GM21576 (cell line): ENCODE data around the gene SCFD2.
"Not testable (repeated sequence)": the region's sequence is repeated elsewhere in the genome, so short reads cannot be mapped to it uniquely, and the experiment has no call there.

Experiments used
- ATAC-seq: cut with Tn5 transposase; IDR thresholded peaks from one replicate; pipeline ENCODE4 v1.9.1; 2021; ENCODE audit warnings: mild to moderate bottlenecking, moderate library complexity; ENCODE audit not compliant: unreplicated experiment

SCFD2 gene

DNA sequence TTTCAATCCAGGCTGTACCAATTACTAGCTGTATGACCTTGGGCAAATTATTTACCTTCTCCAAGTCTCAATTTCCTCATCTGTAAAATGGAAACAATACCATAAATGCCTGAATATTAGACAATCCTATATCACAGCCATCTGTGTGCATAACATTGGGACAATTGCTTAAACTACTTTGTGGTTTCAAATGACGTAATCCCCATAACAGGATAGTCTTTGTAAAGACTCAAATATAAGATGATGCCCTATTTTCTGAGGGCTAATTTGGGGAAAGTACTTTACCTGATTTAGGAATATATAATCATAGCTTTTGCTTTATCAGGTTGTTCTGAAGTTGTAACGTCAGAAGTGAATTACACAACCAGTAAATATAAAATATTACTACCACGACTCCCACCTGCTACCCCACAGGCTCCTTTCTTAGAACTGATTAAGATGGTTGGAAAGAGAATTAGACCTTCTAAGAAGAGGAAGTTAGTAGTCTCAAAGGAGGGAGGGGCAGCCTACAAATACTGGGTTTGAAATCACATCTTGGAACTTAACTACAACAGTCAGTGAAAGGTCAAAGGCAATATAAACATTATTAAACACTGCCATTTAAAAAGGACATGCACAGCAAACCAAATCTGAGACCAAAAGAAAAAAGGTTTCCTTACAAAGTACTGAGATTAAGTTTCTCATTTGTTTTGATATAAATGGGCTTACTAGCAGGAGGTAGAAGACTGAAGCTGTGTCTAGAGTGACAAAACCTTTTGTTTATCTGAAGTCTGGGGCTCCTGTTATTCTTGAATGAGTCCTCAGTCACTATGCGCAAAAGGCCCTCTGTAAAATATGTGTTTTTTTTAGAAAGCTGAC lies 215.0 kb downstream of the SCFD2 start:
- no peak for ATAC-seq

DNA sequence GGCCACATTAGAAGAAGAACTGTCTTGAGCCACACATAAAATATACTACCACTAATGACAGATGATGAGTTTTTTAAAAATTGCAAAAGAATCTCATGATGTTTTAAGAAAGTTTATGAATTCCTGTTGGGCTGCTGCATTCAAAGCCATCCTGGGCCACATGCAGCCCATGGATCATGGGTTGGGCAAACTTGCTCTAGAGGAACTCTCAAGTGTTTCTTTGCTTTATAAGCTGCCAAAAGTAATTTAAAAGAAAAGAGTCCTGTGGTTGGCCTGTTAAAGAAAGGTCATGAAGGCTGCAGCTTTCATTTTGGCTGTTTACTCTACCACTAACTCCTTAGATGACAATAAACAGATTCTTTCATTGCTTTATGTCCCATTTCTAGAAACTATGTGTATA lies 218.2 kb downstream of the SCFD2 start:
- no peak for ATAC-seq

DNA sequence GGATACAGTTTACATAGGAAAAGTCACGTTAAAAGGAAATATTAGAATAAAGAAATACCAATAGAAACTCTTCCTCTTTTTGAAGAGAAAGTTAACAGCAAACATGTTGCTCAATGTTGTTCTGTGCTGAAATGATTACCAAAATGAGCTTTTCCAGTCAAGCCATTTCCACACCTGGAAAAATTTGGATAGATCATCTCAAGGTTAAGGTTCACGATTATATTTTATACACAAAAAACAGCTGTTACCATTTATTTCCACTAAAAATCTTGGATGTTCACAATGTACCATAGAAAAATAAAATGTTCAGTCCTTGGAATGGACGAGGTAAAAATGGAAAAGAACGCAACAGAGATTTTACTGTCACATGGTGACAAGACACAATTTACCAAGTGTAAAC lies 218.7 kb downstream of the SCFD2 start:
- ATAC-seq: no peak

DNA sequence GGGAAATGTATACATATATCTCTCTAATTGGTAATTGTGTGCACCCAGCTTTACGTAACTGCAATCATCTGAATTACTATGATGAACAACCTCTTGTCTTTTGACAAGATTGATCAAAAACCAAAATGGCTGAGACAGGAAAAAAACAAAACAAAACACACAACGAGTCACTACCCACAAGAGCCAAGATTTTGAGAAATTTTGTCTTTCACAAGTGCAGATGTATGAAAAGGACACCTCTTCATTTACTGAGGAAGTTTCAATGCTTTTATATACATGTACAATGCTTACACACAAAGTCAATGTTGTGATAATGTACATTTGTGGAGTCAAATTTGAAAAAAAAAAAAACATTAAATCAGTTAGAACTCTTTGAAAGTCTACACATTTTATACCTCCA lies 224.6 kb downstream of the SCFD2 start:
- no peak for ATAC-seq

DNA sequence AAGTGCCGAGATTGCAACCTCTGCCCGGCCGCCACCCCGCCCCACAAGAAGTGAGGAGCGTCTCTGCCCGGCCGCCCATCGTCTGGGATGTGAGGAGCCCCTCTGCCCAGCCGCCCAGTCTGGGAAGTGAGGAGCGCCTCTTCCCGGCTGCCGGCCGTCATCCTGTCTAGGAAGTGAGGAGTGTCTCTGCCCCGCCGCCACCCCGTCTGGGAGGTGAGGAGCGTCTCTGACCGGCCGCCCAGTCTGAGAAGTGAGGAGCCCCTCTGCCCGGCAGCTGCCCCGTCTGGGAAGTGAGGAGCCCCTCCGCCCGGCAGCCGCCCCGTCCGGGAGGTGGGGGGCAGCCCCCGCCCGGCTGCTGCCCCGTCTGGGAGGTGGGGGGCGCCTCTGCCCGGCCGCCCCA lies 226.6 kb downstream of the SCFD2 start:
- ATAC-seq: not testable (repeated sequence)

DNA sequence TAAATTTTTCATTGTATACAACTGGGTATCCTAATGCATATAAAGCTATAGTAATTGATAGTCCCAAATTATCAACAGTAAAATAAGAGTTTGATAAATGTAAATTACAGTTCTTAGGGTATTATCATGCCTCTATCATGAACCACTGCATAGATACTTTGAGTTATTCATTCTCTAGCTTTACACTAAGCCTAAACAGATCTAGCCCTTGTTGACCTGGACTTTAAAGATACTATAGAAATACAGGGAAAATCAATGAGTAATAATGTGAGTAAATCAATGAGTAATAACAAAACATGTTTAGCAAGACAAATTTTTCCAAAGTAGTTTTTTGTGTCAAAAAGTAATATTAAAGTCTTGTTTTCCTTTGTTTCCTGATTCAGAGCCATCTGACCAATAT lies 228.4 kb downstream of the SCFD2 start:
- ATAC-seq: no peak

DNA sequence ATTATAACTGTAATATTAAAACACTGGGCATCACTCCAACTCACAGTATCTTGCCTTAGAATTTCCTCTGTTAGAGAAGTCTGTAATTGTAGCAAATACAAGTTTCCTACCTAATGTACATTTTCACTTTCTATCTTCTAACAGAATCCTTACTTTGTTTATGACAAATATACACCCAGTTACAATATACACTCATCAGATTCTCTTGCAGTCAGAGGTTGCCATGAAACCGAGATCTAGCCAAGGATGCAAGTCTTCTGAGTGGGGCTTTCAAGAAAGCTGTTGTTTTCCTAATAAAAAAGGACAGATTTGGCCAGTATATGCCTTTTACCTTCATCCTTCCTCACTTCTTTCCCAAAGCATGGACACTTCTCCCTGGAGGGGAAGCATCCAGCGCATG lies 228.9 kb downstream of the SCFD2 start:
- ATAC-seq: no peak

DNA sequence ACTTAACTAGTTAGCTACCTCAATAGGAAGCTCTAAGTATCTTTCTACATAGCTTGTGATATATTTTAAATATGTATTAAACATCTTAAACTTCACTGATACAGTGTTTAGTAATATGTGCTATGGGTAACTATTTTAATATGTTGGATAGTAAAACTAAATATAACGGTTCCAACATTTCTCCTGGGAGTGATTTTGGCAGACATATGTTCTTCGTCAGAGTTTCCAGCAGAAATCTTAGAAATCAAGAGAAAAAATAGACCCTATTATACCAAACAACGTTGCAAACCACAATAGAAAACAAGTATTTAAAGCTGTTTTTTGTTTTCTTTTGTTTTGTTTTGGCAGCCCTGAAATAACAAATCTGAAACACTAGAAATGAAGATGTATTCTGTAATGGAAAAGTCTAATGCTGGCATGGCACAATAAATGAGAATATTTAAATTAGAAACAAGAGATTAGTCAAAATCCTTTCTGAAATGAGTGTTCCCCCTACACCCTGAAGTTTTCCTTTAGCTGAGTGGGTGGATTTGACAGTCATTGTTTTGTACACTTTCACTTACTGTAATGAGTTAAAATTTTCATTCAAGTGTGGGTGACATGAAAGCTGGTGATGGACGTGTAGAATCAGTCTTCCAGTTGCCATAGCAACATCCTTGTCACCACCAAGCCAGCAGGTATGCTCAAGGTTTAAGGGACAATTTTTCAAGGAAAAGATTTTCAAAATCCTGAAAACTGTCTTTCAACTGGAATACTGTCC lies 233.5 kb downstream of the SCFD2 start:
- ATAC-seq: no peak

DNA sequence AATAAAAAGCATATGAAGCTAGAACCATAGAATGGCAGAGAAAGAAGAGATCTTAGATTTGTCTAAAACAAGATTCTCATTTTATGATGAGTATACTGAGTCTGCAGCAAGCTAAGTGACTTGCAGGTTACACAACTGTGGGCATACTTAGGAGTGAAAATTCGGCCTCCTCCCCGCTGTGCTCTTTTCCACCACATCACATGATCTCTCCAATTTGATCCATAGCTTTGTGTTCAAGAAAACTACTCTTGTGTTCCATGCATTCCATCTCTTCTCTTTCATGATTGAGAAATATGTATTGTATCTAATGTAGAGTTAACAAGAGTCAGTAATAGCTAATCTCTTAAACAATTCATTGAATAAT lies 234.3 kb downstream of the SCFD2 start:
- ATAC-seq: no peak

DNA sequence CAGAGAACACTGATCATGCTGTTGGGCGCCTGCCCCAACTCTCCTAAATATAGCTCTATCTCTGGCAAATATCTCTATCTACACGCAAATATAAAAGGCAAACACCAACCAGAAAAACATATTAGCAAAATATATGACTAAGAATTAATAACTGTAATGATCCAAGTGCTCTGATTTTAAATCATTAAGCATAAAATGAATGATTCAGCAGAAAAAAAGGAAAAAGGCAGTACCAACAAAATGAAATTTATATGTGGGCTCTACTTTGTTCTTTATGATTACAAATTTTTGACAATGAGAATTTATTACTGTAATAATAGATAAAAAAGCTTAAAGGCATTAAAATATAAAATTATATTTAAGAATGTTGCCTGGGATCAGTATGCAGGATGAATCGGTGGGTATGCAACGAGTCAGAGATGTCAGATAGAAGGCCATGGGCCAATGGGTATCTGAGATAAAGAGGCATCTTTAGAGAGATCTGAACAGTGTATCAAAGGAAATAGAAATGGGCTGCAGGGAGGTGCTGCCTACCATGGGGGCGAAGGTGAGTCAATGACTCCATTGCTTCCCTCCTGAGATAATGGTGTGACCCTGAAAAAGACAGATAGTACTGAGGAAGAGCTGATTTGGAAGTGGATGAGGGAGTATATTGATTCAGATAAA lies 234.8 kb downstream of the SCFD2 start:
- no peak for ATAC-seq

DNA sequence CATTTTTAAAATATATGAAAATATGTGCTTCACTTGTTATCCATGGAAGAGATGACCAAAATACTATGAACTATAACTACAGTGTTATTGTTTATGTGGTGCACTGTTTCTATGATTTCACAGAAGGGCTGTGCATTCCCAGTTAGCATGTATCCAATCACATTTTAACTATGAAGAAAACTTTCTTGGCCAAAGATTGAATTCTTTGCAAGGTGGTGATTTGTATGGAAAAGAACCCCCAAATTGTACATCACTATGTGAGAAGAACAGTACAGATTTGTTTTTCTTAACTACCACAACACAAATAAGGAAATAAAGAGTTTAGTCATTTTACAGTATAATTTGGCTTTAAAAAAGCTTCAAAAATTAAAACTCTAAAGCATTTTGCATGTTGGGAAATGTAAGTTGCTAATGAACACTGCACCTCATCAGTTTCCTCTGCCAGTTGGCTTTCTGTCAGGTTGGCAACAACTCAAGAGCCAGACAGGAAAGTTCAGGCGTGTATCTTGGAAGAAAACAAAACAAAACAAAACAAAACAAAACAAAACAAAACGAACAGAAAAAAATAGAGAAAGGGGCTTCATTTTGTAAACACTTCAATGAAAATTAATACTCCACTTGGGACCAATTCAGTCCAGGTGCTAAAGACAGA lies 237.0 kb downstream of the SCFD2 start:
- no peak for ATAC-seq

DNA sequence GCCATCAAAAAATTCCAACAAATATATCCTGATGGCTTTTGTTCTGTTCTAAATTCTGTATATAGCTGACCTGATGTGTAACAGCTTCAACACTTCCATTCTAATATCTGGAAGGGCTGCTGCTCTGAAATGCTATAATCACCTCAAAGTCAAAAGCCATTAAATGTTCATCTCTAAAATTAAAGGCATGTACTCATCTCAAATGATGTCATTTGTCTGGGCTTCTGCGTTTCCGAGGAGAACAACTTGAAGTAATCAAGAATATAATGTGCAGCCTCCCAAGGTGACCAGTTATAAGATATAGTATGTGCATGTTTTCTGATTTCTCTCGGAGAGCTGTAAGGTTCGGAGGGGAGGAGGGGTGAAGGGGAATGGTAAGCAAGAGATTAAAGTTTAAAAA lies 237.6 kb downstream of the SCFD2 start:
- ATAC-seq: no peak

DNA sequence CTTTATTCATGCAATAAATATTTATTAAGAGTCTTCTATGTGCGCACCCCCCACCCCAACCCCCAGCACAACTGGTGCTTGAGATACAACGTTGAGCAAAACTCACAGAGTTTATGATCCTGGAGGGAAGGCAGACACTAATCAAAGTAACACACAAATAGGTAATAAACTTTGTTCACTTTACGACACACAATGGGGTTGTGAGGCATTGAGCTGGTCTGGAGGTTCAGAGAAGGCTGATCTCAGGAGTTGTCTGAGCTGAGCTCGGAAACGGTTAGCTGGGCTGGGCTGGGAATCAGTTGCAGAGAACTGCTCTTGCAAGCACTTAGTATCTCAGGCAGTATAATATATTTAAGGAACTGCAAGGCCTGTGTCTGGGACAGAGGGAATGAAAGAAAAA lies 238.5 kb downstream of the SCFD2 start:
- no peak for ATAC-seq

DNA sequence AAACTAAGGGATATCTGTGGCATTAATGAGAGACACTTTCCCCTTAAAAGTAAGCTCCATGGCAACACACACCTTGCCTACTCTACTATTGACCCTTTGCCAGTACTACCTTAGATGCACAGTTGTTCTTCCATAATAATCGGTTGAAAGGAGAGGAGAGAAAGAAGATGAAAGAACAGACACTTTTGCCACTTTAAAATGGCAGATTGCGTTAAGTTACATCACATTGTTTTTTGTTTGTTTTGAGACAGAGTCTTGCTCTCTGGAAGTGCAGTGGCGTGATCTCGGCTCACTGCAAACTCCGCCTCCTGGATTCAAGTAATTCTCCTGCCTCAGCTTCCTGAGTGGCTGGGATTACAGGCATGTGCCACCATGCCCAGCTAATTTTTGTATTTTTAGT lies 239.8 kb downstream of the SCFD2 start:
- ATAC-seq: no peak

DNA sequence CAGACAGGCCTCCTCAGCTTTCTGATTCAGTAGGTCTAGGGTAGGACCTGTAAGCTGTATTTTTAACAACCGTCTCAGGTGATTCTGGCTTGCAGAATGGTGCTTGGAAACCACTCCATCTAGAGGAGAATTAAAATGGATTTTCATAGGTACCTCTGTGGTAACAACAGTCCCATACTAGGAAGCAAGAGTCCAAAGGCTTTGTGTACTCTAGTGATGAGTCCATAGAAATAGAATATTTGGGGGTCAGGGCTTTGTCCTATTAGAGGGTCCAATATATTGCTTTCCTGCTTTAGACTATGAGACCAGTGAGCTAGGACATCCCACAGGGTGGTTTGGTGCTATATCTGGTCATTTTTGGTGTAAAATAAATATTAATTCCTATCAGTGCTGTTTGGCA lies 242.0 kb downstream of the SCFD2 start:
- ATAC-seq: no peak

DNA sequence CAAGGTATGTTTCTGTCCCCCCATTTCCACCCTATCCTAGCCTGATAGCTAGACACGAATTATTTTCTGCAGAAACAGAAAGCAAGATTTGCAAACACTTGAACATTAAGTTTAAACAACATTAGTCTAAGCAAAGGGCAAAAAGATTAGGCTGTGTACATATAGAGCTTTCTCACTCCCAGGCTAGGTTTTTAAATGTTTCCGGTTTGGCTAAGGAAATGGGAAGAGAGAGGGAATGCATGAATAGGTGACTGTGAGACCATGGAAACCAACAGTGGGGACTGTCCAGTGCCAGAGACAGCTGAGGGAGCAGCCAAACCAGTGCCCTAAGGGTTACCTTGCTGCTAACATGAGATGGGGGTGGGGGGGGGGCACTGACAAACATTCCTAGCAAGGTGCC lies 242.7 kb downstream of the SCFD2 start:
- ATAC-seq: no peak

DNA sequence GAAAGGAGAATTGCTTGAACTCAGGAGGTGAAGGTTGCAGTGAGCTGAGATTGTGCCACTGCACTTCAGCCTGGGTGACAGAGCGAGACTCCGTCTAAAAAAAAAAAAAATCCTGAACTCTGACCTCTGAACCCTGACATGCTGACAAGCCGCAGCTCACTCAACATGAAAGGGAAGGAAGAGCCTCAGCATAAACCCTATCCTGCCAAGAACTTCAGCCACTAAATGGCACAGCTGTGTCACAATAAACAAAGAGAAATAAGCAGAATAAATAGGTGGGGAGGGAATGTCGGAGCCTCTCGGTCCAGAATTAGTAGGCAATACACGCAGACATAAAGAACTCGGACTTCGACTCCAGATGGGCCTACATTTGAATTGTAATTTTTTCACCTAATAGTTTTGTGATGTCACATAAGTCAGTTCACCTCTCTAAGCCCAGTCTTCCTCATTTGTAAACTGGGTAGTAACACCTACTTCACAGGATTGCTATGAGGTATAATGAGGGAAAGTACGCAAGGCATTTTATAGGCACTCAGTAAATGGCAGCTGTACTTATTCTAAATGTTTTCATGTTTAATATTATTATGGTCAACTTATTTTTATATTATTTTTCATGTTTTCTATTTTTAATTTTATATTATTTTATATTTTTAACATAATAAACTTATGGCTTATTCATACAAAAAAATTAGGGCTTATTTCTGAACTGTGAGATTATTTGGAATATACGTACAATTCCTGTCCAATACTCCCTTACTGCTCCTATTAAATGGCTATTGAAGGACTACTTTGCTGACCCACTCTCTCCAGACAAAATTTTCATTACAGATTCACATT lies 243.4 kb downstream of the SCFD2 start:
- ATAC-seq: no peak

DNA sequence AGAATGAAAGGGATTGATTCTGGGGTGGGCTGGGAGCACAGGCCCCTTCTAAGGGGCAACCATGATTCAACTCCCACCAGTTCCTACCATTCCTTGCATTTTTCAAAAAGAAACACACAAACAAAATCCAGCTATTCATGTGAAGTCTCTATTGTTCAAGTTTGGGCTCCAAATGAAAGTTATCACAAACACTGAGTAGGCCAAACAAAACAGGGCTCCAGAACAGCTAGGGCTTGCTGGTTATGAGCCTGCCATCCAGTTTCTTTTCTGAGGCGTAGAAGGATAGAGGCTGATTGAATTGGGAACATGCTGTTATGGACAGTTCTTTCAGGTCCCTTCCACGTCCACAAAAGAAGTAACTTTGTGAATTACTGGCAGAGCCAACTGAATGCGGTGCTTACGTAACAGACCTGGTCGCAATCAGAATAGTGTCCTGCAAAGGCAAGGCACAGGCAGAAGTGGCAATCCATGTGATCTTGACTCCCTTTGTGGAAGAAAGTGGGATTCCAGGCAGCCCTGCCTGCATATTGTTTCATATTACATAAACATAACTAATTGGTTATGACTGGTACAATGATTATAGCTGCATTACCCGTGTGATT lies 244.5 kb downstream of the SCFD2 start:
- no peak for ATAC-seq

DNA sequence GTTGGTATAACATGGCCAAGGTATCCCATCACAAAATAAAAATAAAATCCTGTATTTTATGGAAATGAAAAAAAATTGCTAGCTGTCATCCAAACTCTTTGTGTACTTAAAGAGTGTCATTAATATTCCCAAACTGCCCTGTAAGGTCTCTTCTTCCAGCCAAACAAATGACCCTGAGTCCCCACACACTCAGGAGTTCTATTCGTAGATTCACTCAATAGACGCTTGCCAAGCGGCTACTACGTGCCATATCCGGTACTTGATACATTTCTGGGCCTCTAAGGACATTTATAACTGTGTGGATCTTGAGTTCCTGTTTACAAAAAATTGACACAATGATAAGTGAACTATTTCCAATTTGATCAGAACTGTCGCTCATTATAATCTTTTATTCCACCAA lies 245.1 kb downstream of the SCFD2 start:
- no peak for ATAC-seq

DNA sequence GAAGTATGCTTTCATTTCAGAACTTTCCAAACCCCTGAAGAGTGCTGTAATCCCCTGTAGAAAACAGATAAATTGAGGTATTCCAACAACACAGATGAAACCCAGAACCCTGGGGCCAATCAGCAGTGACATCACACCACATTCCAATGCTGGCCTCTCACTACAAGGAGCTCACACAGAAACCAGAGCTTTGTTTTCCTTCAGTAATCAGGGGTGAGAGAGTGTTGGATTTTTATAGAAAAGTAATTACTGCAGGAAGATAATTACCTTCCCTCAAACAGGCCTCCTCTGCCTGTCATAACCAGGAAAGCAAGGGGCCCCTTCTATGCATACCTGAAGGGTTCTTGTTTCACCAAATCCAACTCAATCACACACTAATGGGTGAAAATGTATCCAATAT lies 246.2 kb downstream of the SCFD2 start:
- ATAC-seq: no peak
